Heart left ventricle (tissue), 13 donors: ENCODE data around the gene NEURL4.

ENCODE experiments used
- POLR2A ChIP-seq, 2 donors: fragments of 450-650 bp; IDR thresholded peaks; one replicate each; pipeline ENCODE4 v1.6.1; 2017; ENCODE audit warnings: antibody characterized with exemption in 2 of 2, mild to moderate bottlenecking in 2 of 2, moderate library complexity in 2 of 2
- TF ChIP-seq, protein P1 (sequence below), 12 donors: fragments of 200-600 bp; sonication (generic) in 4 of 12; IDR thresholded peaks; one replicate each; pipeline versions ENCODE4 v1.5.0 to v1.8.0; 2018 to 2022; ENCODE audit warnings: antibody characterized with exemption in 12 of 12, mild to moderate bottlenecking in 5 of 12
- donor health status: ischemic (EF 13 %, LVEDD 7.1; RV severe dilation, severe dysfunction).
- donor health status: DM: no; HTN: yes; CAD: no.
- donor health status: DM: no; HTN: no; CAD: no.
- donor health status: ischemic (EF 25% LVEDD 6.9; RV normal size, moderate dysfunction).
- donor health status: ischemic (EF 25% LVEDD 5.7; RV mildly dilated, moderate dysfunction).
- donor health status: ischemic (EF 35%, LVEDD 5.7; RV mildly dilated, moderate dysfunction).
- donor health status: nonischemic (EF 11% LVEDD 7.7; RV severe dilation, severe dysfunction).
- donor health status: DM: yes; HTN: yes; CAD: no.
- donor health status: PGD.
- donor health status: ischemic (EF 29% LVEDD 5.4; RV normal size, mild dysfunction).
- donor health status: nonischemic (EF 23%, LVEDD 6.1; RV moderate dilation, normal function).

DNA sequence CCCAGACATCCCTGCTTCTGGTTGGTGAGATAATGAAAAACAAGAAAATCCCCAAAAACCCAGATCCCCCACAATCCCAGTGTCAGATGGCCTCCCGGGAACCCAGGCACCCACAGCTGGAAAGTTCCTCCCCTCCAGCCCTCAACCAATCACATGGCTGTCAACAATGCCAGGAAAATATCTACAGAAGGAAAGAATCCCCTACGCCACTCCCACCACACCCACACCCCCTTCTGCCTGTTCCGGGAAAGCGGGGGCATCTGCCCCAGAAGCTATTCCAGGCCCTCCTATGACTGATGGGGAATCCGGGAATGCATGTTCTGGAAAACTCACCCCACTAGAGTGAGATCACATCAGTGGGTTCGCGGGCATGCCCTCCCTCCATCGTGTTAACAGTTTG lies 27.6 kb upstream of the NEURL4 start:
- TF ChIP-seq, protein P1, sequence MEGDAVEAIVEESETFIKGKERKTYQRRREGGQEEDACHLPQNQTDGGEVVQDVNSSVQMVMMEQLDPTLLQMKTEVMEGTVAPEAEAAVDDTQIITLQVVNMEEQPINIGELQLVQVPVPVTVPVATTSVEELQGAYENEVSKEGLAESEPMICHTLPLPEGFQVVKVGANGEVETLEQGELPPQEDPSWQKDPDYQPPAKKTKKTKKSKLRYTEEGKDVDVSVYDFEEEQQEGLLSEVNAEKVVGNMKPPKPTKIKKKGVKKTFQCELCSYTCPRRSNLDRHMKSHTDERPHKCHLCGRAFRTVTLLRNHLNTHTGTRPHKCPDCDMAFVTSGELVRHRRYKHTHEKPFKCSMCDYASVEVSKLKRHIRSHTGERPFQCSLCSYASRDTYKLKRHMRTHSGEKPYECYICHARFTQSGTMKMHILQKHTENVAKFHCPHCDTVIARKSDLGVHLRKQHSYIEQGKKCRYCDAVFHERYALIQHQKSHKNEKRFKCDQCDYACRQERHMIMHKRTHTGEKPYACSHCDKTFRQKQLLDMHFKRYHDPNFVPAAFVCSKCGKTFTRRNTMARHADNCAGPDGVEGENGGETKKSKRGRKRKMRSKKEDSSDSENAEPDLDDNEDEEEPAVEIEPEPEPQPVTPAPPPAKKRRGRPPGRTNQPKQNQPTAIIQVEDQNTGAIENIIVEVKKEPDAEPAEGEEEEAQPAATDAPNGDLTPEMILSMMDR (IDR thresholded peaks at IDR 0.05): no peak
- TF ChIP-seq POLR2A (IDR thresholded peaks at IDR 0.05): no peak
